Stimulated activated CD4-positive, alpha-beta T cell treated with anti-CD3 and anti-CD28 coated beads, Interleukin-4, amount 100 ng/mL, for 24 hours (primary cell): ENCODE data around the gene EGFLAM.

Experiments used
- DNase-seq: peaks from one replicate; pipeline ENCODE4 v3.0.0-alpha.2; 2020

Gene EGFLAM

DNA sequence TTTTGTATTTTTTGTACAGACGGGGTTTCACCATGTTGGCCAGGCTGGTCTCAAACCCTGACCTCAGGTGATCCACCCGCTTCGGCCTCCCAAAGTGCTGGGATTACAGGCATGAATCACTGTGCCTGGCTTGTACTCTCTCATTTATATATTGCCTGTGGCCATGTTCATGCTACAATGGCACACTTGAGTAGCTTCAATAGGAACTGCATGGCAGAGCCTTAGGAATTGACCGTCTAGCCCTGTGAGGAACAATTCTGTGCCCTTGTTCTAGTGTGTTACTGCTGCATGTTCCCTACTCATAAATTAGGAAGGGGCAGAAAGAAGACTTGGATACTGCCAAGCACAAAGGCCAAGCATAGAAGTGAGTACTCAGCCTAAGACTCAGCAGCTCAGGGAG is 193.8 kb downstream of the EGFLAM start:
- no peak for DNase-seq

DNA sequence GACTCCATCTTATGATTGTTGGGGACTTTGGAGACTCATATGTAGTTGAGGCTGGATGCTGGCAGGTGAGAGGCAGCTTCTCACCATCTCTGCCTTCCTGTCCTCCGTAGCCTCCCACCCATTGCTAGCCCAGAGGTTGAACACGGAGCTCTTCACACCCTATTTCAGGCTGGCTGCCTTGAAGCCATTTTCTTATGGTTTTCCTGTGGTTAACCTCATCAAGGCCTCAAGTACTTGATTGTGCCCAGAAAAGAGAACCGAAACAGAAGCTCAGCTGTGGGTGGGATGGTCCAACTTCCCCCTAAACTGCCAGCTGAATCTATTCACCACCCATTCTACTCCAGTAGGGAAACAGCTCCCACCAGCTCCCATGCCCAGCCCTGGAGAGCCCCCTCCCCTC is 195.1 kb downstream of the EGFLAM start:
- DNase-seq = peak; percentile 39

DNA sequence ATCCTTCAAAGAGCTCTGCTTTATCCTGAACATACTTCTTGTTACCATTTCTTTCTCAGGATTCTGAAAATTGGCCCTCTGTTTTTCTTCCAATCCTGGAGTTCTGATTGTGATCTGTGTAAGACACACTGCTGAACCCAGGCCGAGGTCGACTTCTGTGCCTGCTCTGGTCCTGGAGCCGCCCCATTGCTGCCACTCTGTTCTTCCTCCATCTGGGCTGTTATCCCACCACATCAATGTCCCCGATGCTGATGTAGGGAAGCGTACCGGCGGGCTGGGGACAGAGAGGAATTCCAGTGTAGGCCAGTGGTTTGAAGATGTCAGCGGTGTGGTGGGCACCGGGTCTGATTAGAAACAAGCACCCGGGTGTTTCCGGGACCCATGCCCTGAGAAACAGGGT is 195.6 kb downstream of the EGFLAM start:
- no peak for DNase-seq

DNA sequence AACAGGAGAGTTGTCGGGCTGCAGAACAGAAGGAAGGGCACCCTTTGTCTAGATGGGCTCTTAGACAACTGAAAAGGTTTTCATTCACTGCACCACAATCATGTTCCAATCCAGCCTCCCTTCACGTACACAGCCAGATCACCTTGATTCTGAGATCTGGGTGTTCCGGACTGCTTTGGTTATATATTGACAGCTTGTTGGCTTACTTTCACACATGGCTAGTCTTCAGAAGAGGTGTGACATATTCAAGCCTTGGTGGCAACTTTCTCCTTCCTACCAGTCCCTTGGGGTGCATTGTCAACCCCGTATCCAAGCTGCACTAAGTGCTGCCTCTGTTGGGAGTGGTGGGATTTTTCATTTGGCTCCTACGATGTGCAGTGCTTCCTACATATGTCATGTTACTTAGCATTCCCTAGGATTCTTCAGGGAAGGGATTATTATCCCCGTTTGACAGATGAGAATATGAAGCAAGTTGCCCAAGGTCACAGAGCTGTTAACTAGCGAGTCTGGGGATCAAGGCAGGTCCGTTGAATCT is 197.5 kb downstream of the EGFLAM start:
- DNase-seq = no peak

DNA sequence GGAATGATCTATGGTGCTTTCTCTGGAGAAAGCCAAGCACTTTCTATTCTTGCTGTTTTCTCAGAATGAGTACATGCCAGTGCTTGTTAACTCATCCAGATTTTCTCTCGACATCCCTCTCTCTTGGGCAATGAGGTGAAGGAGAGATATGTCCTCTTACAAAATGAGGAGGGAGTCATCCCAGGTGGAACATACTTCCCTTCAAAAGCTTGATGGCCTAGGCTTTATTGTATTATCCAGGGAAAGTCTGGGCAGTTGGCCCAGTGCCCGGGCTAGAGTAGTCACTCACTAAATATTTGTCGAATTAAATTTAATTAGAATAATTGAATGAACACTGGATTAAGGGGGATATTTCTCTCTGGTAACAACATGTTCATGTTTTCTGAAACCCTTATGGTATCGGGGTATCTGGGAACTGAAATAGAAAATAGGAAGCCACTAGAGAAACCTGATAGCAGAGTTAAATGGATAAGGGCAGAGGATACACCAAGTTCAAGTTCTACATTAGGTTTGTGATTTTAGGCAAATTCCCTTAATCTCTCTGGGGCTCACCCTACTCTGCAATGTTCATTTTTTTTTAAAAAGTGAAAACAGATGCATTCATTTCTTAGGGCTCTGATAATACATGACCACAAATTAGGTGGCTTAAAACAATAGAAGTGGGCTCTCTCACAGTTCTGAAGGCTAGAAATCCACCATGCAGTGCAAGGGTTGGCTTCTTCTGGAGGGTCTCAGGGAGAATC is 198.5 kb downstream of the EGFLAM start:
- DNase-seq = no peak

DNA sequence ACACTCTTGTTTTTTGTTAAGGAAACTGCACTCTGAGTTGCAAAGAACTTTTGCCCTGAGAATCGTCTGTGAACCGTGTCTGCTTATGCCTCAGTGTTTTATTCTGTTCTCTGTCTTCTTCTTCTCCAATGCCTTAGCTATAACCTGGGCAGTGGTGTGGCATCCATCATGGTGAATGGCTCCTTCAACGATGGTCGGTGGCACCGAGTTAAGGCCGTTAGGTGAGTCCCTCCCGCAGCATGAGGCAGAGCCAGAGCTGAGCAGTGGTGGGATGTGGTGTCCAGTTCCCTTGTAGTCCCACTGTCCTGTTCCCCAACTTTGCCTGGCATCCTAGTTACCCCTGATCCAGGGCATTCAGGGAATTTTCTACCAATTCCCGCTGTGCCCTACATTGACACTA is 199.8 kb downstream of the EGFLAM start:
- DNase-seq = no peak

DNA sequence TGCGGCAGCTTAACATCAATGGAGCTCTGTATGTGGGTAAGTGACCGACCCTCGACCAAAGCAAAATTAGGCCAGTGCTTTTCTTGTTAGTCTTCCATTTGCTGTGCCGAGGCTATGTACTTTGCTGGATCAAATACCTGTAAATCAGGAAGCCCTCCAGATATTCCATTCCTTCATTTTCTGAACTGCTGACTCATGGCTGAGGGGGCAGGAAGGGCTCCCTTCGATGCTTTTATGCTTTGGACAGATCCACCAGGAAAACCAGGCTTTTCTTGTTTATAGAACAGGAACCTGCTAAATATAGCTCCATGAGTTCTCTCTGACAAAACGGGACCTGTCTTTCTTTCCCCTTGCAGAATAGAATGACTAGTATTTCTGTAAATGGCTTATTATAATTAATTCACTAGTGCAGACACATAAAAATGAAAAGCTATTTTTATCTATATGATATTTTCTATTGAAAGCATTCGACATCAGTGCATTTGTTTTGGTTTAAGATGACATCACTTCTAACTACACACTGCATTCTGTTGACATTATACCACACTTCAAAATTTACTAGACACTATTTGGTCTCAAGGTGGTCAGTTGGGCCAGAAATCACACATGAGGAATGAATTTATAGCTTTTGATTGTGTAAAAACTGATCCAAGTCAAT is 204.7 kb downstream of the EGFLAM start:
- DNase-seq = no peak

DNA sequence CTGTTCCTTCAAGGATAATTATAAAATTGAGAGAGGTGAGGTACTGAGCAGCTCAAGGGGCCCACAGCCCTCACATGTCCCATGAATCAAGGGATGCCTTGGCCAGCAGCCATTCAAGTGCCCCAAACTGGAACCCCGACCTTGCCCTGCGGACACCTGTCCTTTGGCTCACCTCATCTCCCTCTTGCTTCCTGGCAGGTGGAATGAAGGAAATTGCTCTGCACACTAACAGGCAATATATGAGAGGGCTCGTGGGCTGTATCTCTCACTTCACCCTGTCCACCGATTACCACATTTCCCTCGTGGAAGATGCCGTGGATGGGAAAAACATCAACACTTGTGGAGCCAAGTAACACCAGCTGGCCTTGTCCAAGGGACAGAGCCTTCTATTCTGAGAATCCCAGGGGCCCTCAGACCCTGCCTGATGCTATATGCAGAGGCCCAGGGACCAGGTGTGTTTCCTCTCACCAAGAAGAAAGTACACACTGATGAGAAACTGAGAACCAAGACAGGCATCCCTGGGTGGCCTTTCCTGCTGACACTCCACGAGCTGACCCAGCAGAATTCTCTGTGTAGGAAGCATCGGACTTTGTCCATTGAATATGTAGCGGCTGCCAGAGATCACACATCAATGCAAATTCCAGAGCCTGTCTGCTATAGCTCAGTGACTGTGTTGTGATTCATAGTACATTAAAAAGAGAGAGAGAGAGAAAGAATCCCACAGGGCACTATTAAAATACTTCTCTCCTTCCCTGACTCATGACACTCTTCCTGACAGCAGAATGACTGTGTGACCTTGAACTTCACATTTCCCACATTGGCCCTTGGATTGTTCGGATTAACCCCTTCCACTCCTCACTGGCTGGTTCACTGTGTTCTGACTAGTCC is 205.5 kb downstream of the EGFLAM start:
- DNase-seq = no peak

DNA sequence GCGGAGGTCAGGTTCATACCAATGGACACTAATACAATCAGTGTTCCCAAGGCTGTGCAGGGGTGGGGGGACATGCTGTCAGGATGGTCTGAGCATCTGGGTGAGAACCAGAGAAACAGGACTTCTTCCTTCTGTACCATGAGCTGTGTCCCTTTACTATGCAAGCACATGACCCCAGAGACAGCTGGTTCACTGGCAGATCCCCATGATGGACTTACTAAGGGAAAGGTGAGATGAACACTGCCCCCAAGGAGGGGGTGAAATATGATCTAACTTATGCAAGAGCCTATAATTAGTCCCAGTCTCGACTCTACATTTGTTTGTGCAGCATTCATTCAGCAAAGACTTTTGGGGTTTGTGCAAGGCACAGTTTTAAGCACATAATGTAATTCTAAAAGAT is 206.7 kb downstream of the EGFLAM start:
- DNase-seq = no peak

DNA sequence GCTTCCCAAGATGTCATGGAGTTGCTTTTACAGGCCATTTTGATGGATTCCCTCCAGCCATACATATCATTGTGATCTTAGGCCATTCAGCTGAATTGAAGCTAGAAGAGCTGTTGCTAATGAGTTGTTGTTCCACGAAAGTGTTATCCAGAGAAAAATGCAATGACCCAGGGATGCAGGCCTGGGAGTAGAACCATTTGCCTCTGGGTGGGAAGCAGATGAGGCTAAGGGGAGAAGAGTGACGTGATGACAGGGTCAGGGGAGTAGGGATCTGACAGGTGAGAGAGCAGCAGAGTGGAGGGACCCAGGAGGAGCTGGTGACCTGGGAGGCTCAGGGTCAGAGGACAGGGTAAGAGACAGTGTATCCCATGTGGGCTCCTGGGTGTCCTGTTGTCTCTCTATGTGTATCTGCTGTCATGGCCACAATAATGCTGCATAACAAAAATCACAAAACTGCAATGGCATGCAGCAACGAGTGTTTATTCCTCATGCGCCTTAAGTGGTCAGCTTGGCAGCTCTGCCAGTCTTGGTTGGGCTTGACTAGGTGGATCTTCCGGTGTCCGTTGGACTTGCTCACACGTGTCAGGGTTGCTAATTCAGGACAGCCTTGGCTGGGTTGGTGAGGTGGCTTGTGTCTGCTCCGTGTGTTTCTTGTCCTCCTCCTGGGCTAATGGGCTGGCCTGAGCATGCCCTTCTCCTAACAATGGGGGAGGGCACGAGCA is 207.5 kb downstream of the EGFLAM start:
- no peak for DNase-seq

DNA sequence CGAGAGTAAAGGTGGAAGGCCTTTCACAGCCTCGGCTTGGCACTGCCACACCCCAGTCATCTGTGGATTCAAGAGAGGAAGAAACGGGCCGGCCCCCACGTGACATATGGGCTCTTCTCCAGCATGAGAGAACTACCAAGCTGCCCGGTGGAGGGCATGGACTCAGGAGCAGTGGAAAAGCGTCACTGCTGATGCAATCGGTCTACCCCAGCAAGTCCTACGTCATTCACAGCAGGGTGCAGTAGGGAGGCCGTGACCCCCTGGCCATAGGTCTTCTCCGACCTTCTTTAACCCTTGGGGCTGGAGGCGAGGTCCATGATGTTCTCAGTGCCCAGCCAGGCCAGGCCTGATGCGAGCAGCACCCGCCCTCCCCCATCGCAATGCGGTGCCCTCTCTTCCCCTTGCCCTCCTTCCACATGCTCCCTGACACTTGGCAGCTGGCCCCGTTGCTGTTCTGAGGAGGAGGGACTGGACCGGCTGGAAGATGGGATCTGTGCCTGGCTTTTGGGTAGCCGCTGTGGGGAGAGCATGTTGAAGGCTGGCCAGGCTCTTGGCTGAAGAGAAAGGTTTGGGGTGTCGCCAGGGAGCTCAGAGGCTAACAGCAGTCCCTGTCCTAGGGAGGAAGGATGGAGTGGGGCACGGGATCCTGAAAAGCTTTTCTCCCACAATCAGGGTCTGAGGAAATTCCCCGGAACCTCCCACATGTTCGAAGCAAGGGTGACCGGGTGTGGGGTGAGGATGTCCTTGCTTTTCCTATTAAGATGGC is 208.2 kb downstream of the EGFLAM start:
- no peak for DNase-seq

DNA sequence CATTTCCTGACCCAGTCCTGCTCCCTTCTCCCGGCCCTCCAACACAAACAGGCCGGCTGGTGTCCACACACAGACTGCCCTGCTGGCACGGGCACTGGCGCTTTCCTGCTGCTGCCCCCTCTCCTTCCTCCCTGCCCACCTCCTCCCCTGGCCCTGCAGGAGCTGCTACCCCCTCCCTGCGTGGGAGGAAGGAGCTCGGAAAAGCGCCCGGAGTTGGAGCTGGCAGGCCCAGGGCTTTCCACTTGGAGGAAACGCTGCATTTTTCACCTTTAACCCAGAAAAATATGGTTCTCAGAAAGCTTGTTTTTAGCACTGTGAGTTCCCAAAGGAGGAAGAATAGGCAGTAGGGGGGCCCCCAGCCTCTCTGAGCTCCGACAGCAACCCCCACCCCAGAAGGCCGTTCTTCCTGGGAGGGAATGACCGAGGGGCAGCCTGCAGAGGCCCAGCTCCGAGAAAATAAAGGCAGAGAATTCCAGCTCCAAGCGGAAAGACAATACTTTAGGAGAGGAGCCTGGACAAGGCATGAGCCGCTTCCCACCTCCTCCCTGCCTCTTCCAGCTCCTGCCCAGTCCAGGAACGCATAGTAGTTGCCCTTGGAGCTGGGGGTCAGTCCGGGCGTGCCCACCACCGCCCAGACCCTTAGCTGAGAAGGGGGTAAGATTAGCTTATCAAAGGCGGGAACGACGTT is 209.1 kb downstream of the EGFLAM start:
- DNase-seq = no peak

DNA sequence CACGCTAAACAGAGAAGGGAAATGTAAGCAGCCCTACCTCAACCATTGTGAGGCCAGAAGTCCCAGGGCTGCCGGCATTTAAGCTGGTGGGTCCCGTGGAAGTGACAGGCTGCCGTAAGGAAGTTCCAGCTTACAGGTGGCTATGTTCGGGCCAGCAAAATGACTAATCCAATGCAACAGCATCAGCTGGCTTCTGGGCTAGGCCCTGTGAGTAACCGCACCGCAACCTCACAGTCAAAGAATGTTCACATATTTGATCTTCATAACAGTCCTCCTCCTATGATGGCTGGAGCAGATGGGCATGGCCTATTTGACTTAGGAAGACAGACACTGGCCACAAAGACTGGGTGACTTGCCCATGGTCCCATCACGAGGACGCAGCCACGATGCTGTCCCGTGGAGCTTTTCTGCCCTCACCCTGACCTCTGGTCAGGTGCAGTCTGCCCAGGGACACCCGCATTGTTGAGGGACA is 209.9 kb downstream of the EGFLAM start:
- DNase-seq = no peak

DNA sequence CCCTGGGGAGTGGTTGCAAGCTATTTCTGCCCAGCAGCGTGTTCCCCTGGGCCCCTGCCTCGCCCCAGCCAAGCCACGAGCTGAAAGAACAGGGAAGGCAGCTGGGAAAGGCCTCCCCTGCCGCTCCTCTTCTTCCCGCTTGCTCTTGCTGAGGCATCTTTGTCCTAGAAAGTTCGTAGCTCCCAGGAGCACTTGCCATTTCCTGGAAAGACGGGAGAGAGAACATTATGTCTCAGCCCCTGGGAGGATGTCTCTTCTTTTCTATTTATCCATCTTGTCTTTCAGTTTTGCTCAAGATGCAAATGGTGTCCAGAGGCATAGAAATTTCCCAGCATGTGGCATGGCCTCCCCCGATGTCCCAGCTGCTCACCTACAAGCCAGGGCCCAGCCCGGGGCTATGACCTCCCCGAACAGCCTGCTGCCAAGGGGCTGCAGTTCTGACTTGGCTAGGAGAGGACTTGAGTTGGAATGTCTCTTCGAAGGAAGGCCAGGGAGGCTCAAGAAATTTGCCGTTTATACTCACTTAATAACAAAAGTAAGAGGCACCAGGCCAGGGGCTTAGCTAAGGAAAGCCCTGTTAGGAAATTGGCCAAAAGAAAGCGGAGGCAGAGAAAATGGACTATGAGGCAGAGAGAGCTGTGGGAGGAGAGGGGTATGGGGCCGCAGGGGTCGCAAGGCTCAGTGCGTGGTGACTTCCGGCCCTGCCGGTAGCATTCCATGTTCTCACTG is 210.8 kb downstream of the EGFLAM start:
- no peak for DNase-seq

DNA sequence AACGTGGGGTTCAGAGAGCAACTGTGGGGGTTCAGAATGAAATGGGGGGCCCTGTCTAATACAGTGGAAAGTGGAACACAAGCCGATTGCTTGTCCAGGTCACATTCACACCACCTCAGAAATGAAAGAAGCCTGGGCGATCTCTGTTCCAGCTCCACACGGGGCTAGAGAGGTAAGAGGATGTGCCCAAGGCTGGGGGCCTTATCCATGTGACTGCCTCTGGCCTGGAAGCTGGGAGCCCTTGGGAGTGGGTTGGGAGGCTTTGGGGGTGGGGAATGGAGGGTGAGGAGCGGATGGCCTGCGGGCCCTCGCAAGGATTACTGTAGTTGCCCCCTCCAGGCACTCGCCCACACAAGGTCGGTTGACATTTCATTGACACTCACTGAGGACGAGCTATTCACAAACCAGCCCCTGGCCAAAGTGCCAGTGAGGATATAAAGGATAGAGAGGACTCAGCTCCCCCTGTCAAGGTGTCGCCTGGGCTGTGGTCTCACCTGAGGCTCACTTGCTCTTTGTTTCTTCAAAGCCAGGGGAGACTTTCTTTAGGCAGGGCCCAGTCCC is 211.4 kb downstream of the EGFLAM start:
- DNase-seq = no peak

DNA sequence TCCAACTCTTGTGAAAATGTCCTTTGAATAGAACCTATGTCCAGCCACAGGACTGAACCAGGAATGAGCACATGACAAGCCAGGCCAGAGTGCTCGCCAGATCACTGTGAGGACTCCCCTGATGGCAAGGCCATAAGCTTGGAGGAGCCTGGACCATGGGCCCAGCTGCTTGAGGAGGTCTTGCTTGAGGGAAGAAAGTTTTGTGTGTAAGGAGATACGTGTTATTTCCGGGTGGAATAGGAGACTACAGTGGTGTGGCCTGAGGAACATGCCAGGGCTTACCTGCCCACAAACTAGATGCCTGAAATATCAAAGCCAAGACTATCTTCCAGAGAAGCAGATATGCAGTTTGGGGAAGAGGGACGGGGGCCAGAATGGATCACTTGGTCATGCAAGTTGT is 213.3 kb downstream of the EGFLAM start:
- DNase-seq = no peak

DNA sequence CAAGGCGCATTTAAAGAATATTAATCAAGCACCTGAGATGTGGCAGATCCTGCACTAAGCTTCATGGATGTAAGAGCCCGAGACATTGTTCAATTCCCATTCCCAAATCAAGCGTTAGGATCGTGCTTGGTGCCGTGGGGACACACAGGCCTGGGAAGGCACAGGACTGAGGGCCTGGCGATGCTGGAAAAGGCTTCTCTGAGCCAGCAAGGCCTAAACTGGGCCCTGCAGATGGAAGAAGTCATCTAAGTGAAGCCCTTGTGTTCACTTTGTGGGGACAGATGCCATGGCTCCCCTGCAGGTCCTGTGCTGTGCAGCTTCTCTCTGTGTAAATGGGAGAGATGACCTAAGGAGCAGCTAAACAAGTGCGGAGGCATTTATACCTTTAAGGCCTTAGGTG is 214.2 kb downstream of the EGFLAM start:
- no peak for DNase-seq

DNA sequence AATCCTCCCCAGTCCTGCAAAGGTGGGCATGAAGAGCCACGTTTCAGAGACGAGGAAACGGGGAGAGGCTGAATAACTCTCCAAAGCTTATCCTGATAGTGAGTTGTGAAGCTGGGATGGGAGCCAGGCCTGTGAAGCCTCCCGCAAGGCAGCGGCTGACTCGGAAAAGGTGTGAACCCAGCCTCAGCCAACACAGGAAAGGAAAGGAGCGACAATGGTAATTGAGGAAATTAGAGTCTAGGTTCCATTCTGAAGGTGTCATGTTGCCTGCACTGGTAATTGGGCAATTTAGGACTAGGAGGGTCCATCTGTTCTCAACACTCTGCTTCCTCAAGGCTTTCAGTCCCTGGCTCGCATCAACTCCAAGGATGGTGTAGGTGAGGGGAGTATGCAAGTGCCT is 214.6 kb downstream of the EGFLAM start:
- no peak for DNase-seq

DNA sequence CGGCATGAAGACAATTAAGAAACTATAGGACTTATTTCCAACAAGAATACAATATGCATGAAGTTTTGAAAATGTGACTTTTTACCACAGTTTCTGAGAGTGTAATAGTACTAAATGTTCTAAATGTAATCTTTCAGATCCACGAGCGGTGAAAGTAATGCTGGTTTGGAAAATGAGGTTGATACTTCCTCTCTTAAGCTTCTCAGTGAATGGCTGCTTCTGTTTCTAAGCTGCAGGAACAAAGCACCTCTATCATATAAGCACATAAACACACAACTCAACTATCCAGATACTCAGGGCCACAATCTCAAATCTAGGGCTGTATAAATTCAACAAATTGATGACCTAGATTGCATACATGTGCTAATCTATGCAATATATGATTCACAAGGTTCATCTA is 219.8 kb downstream of the EGFLAM start:
- DNase-seq = no peak

DNA sequence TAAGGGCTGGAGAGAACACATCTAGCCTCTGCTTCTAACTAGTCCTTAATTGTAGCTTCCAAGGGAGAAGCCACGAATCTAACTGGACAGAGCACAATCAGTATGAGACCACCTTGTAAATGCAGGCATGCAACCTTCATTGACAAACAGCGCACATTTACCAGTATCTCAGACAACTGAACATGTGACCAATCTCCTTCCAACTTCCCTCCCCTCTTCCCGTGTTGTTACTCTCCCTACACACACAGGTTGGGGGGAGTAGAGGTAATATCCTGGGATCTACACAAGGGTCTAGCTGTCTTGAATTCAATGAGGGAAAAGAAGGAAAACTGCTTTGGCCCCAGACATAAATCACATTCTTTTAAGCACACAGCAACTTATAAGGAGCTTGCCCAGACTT is 220.5 kb downstream of the EGFLAM start:
- DNase-seq = no peak
